WERI-Rb-1 (cell line): ENCODE data around the gene ALOX12B.

Experiments used
- DNase-seq: peaks from one replicate; pipeline ENCODE4 v3.0.0-alpha.2; 2020
- H3K27ac ChIP-seq: fragments of 250-450 bp; sonication (Bioruptor Pico); 2 replicates; pipeline ENCODE4 v1.5.1; 2020; ENCODE audit warnings: mild to moderate bottlenecking, moderate library complexity
- H3K27me3 ChIP-seq: fragments of 250-450 bp; sonication (Bioruptor Pico); 2 replicates; pipeline ENCODE4 v1.5.1; 2021; ENCODE audit warnings: mild to moderate bottlenecking, low read depth, moderate library complexity; ENCODE audit not compliant: insufficient read depth, severe bottlenecking
- H3K36me3 ChIP-seq: fragments of 250-450 bp; sonication (Bioruptor Pico); 2 replicates; pipeline ENCODE4 v1.5.1; 2020; ENCODE audit warnings: mild to moderate bottlenecking, moderate library complexity
- H3K4me3 ChIP-seq: 2 replicates; pipeline ENCODE4 v1.5.1; 2011; ENCODE audit warnings: low read depth, mild to moderate bottlenecking, control low read depth, low read length
- H3K9me3 ChIP-seq: fragments of 250-450 bp; sonication (Bioruptor Pico); 2 replicates; pipeline ENCODE4 v1.5.1; 2021; ENCODE audit warnings: mild to moderate bottlenecking, moderate library complexity; ENCODE audit not compliant: severe bottlenecking
- TF ChIP-seq, protein P1 (sequence below): IDR thresholded peaks from 2 replicates; pipeline ENCODE4 v1.5.1; 2011; ENCODE audit warnings: low read depth, mild to moderate bottlenecking, control low read depth, inconsistent platforms, low read length

Gene ALOX12B

DNA sequence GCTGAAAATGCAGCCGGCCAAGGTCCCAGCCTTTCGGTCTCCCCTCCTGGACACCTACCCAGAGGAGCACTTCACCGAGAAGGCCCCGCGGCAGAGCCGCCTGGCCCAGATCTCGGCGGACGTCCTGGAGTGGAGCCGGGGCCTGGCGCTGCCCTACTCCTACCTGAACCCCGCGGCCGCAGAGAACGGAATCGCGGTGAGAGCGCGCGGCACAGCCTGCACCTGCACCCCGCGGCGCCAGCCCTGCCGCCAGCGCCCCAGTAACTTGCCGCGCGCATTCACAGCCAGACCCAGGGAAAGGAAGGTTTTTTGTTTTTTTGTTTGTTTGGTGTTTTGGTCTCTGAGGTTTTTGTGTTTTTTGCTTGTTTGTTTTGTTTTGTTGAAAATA lies 15.2 kb downstream of the ALOX12B start:
- no peaks in the 10 kb centered on the region for H3K36me3 ChIP-seq
- H3K9me3 ChIP-seq, result no peaks in the 10 kb centered on the region
- H3K27me3 ChIP-seq, result peaks cover 12% of the 10 kb centered on the region
- H3K4me3 ChIP-seq, result no peak overlapping the region
- no peak for DNase-seq
- TF ChIP-seq, protein P1, sequence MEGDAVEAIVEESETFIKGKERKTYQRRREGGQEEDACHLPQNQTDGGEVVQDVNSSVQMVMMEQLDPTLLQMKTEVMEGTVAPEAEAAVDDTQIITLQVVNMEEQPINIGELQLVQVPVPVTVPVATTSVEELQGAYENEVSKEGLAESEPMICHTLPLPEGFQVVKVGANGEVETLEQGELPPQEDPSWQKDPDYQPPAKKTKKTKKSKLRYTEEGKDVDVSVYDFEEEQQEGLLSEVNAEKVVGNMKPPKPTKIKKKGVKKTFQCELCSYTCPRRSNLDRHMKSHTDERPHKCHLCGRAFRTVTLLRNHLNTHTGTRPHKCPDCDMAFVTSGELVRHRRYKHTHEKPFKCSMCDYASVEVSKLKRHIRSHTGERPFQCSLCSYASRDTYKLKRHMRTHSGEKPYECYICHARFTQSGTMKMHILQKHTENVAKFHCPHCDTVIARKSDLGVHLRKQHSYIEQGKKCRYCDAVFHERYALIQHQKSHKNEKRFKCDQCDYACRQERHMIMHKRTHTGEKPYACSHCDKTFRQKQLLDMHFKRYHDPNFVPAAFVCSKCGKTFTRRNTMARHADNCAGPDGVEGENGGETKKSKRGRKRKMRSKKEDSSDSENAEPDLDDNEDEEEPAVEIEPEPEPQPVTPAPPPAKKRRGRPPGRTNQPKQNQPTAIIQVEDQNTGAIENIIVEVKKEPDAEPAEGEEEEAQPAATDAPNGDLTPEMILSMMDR, result no peak
- H3K27ac ChIP-seq, result no peak overlapping the region

DNA sequence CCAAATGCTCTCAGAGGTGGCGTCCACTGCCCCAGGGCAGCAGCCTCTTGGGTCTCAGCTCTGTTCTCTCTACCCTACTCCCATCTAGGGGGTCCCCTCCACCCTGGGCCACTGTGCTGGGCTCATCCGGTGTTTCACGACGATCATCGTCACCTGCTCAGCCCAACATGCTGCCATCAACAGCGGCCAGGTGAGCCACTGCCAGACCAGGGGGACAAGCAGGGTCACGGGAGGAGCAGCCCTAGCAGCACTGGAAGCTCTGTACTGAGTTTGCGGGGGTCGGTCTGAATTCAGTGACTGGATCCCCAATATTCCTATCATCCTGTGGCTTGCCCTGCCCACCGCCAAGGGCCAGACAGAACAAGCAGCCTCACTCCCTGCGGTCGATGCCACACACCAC lies 16.0 kb downstream of the ALOX12B start:
- DNase-seq, result no peak
- Histone ChIP-seq H3K4me3 (no peak overlapping the region), H3K36me3 (no peaks in the 10 kb centered on the region), H3K27me3 (peaks cover 12% of the 10 kb centered on the region), H3K27ac (no peak overlapping the region), H3K9me3 (no peaks in the 10 kb centered on the region)
- TF ChIP-seq, protein P1, result no peak

DNA sequence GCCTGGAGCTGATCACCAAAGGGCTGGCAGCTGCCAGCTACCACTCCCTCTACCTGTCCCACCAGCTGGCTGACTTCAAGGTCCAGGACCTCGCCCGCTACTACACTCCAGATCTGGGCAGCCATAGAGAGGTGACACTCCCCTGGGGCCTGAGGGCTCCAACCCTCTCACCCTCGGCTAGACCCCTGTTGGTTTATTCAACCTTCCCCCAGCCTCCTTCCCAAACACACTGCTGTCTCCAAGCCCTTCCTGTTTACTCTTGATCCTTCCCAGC lies 18.0 kb downstream of the ALOX12B start:
- H3K9me3 ChIP-seq, result no peaks in the 10 kb centered on the region
- H3K4me3 ChIP-seq, result no peak overlapping the region
- peaks cover 10% of the 10 kb centered on the region for H3K27me3 ChIP-seq
- no peaks in the 10 kb centered on the region for H3K36me3 ChIP-seq
- no peak for DNase-seq
- TF ChIP-seq, protein P1, result no peak
- H3K27ac ChIP-seq, result no peak overlapping the region

DNA sequence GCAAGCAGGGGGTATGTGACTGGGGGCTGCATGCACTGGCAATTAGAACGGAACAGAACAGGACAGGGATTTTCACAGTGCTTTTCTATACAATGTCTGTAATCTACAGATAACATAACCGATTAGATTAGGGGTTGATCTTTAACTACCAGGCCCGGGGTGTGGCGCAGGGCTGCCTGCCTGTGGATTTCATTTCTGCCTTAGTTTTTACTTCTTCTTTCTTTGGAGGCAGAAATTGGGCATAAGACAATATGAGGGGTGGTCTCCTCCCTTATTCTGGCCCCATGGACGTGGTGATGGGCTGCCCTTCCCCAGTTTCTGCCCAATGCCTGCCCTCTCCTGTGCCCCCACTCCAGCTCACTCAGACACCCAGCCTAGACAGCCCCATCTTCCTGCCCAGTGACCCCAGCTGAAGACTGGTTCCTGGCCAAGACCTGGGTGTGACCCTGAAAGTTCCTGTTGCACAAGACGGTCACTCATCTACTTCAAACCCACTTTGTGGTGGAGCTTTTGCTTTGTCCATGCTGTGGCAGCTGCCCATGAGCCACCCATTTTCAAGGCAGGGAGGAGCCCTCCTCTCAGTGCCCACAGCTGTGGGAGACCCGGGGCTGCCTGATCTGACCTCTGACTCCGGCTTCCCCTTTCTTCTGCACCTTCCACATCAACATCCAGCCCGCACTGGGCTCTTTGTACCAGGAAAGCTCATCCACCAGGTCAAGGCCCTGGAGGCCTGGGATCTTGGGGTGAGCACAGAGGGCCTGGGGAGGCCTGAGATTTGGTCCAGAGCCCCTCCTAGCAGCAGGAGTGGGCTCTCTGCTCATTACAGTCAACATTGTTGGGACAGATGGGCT lies 18.6 kb downstream of the ALOX12B start:
- DNase-seq, result no peak
- TF ChIP-seq, protein P1, result no peak
- Histone ChIP-seq H3K9me3 (no peaks in the 10 kb centered on the region), H3K36me3 (no peaks in the 10 kb centered on the region), H3K27ac (no peak overlapping the region), H3K27me3 (peaks cover 5% of the 10 kb centered on the region), H3K4me3 (no peak overlapping the region)

DNA sequence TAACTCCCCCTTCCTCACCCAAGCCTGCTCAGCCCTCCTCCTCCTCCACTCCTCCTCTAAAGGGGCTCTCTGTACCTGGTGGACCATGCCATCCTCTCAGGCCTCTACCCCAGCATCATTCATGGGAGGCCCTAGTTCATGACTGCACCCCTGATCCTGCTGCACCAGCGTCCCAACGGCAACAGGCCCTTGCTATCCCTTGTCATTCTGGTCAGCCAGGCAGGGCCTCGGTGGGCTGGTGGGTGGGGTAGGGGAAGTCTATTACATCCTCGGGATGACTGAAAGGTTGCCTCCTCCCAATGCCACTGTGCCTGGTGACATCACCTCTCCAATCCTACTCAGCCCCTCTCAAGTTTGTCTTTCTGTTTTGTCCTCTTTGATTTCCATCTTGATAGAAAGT lies 19.7 kb downstream of the ALOX12B start:
- no peaks in the 10 kb centered on the region for H3K36me3 ChIP-seq
- TF ChIP-seq, protein P1, result no peak
- no peaks in the 10 kb centered on the region for H3K27me3 ChIP-seq
- no peaks in the 10 kb centered on the region for H3K9me3 ChIP-seq
- no peak overlapping the region for H3K4me3 ChIP-seq
- H3K27ac ChIP-seq, result no peak overlapping the region
- no peak for DNase-seq
